NCI-H345 (cell line): Measurements from ENCODE around the gene KDM5B.
"Not testable (repeated sequence)": the region's sequence is repeated elsewhere in the genome, so short reads cannot be mapped to it uniquely, and the experiment has no call there.

Source experiments
- DNase-seq: peaks from one replicate; lab custom pipeline; 2025; lab: John Stamatoyannopoulos, UW

Gene KDM5B

DNA sequence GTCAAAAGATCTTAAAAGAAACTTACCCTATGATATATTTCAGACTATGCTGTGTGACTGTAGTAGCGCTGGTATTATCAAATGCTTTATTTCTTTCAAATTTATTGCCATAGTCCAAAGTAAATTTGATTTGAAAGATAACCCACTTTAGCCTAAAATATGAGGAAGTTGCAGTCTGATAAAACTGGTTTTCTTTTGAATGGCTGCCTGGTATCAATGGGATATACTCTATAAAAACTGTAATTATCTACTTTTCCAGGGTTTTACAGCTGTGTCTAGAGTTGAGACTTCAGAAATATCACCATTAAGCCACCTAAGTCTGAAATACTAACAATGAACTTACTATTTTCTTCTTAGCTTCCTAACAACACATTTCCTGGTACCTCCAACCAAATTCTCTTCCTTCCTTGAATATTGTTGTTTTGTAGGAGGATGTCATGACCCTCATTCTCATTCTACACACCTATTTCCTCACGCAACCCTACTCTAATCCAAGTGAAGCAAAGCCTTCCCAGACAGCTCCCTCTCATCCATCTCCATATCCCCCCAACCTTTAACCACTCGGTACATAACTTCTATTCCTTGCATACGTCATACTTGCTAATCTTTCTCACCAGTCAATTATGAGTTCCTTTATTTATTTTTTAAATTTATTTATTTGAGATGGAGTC lies 17.0 kb downstream of the KDM5B start:
- no peak for DNase-seq

DNA sequence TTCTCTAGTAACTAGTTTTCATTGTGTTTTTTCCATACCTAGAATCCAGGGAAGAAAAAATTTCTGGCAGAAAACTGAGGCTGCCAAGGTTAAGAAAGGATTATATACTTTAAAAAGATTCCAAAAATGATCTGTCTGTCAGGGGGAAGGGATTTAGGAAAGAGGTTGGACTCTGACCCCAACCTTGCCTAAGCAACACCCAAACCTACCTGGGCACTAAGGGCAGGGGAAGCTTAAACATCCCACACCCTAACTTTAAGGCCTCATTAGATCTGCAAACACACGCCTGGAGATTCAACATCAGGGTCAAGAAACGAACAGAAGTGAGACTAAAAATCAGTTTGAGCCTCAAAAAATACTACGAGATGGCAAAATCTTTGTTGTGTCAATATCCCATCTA lies 19.4 kb downstream of the KDM5B start:
- DNase-seq: no peak

DNA sequence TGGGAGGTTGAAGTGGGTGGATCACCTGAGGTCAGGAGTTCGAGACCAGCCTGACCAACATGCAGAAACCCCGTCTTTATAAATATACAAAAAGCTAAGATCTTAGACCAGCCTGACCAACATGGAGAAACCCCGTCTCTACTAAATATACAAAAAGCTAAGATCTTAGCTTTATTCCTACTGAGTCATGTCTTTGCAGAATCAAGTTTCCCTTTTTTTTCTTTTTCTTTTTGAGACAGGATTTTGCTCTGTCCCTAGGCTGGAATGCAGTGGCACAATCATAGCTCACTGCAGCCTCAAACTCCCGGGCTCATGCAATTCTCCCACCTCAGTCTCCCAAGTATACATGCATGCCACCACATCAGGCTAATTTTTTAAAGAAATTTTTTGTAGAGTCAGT lies 21.4 kb downstream of the KDM5B start:
- DNase-seq: no peak

DNA sequence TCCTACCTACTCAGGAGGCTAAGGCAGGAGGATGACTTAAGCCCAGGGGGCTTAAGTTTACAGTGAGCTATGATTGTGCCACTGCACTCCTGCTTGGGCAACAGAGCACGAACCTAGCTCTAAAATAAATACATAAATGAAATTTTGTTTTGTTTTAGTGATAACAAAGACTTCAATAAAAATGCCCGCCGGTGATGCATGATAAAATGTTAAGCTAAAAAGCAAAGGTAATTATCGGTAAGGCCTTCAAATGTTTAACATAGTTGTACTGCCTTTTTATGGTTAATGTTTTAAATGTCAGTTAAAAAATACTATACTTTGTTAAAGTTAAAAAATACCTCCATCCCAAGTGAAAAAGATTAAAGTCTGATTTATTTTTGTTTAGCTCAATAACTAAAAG lies 27.0 kb downstream of the KDM5B start:
- no peak for DNase-seq

DNA sequence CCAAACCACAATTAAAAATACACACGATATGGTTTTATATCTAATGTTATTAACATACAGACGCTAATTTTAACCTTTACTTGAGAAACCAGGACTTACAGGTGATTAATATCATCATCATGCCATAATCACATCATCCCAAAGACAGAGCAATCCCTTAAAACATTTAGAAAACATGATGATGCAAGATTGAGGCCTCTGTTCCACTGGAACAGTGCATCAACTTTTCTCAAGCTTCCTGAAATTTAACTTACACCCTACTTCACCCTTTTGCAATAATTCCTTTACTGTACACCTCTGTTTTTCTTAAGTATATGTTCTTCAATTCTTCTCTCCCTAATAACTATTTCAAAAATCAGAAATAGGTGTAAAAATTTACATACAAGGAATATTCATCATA lies 38.1 kb downstream of the KDM5B start:
- no peak for DNase-seq

DNA sequence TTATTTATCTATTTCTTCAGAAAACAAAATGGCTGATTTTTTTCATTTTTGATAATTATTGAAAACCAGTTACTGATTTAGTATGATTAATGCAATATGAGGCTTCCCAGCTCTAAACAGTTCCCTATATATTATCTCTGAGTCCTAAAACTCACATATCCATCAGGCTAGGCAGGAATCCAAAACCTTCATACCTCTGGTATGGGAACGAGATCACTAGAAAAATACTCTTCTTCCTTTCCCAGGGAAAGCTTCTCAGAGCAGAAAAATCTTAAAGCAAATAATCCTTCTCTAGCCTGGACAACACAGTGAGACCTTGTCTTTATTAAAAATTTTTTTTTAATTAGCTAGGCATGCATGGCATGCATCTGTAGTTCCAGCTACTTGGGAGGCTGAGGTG lies 42.5 kb downstream of the KDM5B start:
- no peak for DNase-seq

DNA sequence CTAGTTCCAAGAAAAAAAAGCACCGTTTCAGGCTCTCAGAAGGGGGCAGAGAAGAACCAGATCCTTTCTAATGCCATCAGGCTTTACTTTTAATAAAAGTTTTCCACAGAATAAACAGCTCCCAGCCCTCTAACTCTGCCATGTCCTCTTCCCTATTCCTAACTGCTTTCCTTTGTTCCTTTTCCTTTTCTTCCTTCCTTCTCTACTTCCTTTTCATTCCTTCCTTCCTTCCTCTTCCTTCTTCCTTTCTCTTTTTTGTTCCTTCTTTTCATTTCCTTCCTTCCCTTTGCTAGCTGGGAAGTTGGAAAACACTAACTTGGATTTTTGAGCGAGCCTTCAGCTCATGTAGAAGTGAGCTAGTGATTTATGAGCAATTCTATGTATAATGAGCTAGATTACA lies 46.2 kb downstream of the KDM5B start:
- no peak for DNase-seq

DNA sequence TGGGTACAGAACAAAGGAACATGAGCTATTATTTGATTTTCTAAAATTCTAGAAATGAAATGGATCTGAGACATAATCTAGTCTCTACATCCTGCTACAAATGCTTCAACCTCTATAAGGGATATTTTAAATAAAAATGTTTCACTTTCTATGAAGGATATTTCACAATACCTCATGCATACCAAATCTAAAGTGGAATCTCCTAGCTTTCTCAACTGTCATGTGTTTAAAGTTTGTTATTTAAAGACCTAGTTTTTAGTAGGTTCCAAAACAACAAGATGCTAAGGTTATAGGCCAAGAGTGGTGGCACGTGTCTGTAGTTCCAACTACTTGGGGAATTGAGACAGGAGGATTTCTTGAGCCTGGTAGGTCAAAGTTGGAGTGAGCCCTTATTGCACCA lies 47.6 kb downstream of the KDM5B start:
- no peak for DNase-seq

DNA sequence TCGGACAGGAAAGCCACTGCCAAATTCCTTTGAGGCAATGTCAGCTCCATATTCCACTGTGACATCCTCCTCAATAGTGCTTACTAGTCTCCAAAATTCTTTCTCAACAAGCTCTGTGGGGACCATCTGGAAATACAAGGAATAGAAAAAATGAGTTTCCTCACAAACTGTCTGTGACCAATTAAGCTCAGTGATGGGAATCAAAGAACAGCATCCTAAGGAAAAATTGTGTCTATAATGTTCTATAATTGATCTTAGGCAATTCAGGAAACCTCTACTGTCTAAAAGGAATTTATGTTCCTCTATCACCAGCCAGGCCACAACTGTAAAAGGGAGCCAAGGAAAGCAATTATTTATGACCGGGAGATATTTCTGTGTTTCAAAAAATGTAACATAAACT lies 51.8 kb downstream of the KDM5B start:
- DNase-seq: no peak

DNA sequence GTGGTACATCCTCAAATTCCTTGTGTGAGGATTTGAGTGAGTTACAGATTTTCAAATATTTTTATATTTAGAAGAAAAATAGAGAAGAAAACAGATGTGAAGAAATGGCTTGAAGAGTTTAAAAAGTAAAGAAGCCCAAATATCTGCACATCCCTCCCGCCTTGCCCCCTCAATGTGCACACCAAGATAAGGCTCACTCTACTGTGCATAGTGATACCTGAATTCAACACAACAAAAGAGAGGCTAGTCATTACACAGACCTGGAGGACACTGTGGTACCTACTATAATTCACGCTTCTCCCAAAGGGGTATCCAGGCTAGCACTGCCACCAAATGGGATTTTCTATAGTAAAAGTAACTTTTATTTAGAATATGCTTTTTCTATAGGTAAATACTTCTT lies 53.9 kb downstream of the KDM5B start:
- no peak for DNase-seq

DNA sequence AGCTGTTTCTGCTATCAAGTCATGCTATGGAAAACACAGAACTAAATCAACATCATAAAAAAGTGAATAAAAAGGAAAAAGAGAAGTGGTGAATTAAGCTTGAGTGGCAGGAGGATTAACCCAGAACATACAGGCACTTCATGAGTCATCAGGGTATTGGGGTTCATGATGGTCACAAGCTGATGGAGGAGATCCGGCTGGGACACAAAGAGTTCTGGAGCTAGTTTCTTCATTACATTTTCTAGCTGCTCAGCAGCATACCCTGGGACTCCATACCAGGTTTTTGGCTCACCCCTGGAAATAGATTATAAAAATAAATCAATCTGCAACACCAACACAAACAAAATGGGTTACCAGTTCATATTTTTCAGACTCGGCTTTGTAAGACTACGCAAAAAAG lies 55.4 kb downstream of the KDM5B start:
- no peak for DNase-seq

DNA sequence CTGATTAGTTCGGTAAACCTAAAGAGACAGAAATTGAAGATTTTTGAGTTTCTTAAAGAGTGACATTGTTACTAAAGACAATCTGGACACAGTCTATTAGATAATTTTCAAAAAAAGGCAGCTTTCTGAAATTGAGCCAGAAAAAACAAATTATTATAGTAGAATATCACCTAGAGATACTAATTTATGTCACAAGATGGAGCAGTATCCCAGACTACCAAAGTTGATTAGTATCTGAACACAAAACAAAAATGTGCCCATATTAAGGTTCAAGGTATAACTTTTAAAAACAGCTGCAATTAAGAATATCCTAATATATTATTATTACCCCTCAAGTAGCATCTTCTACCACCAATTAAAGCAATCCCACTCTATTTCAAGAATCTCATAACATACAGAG lies 57.5 kb downstream of the KDM5B start:
- no peak for DNase-seq

DNA sequence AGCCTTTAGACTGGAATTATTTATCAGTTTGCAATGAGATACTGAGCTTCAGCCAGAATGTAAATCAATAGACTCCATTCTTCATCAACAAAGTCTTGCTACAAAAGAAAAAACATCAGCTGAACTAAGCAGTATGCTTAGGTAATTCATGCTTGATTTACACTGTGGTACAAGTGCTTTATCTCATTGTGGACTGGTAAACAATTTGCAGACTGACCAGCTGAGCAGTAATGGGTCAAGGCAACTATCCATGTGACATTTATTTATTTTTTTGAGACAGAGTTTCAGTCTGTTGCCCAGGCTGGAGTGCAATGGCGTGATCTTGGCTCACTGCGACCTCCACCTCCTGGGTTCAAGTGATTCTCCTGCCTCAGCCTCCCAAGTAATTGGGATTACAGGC lies 58.2 kb downstream of the KDM5B start:
- DNase-seq: no peak

DNA sequence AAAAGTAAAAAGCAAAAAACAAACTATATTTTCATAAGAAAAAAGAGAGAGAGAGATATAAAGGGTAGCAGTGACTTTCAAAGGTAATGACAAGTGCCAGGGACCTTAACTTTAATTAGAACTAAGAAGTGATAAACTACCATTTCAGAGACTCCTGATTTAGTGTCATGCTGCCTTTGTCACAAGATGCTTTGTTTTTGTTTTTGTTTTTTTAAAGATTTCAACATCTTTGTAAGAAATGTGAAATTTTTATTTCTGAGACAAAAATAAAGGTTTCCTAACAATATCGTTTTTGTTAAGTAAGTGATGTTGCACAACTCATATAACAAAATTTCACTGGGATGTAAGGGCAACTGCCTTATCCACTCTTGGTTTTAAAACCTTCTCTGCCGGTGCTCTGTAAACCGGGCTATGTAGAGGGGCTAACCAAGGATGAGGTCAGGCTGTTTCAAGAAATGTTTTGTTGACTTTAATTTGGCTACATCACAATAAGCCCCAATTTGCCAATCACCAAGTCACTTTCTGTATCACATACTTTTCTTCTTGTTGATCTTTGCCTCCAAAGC lies 62.8 kb downstream of the KDM5B start:
- DNase-seq: no peak

DNA sequence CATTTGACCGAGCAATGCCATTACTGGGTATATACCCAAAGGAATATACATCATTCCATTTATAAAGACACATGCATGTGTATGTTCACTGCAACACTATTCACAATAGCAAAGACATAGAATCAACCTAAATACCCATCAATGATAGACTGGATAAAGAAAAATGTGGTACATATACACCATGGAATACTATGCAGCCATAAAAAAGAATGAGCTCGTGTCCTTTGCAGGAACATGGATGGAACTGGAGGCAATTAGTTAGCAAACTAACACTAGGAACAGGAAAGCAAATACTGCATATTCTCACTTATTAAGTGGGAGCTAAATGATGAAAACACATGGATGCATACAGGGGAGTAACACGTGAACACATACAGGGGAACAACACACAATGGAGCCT lies 63.5 kb downstream of the KDM5B start:
- not testable (repeated sequence) for DNase-seq

DNA sequence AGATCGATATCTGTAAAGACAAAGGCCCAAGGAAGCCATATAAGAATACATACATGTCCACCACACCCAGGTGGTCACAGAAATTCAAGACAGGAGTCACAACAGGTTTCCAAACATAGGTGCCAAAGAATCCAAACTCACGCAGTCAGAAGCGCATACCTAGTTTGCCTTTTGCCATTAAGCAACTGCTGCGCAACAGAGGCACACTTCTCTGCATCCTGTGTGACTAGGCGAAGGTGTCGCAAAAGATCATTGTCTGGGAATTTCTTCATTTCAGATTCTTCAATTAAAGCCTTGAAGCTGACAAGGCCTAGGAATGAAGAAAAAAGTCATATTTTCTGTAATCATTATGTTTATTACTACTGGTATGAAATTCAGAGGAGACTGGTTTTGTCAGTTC lies 65.7 kb downstream of the KDM5B start:
- DNase-seq: no peak

DNA sequence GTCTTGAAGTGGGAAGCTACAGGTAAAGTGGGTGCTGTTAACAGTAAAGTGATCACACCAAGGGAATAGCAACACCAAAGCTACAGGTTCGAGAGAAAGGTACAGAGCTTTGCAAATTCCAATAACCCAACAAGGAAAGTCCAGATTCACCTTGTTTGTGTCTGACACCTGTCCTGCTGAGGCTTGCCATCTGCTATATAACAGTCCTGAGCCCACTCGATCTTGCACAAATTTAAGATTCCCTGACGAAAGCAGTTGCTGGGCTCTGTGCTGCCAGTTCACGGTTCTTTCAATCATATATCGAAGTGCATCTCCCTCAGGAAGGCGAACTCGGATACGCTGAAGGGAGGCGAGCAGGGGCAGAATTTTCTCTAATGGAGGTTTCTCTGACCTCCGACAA lies 75.0 kb downstream of the KDM5B start:
- DNase-seq: no peak

DNA sequence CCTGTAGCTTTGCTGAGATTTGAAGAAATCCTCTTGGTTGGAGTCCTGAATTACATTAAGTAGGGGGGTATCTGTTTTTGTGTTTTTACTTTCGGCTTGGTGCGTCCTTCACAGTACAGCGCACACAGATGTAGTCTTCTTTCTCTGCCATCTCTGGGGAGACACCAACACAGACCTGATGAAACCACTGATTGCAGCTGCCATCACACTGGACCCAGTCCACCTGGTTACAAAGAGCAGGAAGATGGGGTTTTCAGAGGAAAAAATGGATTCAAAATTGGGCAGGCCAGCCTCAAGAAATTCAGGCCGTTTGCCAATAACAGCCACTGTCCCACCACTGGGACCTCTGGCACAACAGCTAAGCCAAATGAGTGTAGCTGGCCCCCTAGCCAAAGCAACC lies 79.3 kb downstream of the KDM5B start:
- no peak for DNase-seq

DNA sequence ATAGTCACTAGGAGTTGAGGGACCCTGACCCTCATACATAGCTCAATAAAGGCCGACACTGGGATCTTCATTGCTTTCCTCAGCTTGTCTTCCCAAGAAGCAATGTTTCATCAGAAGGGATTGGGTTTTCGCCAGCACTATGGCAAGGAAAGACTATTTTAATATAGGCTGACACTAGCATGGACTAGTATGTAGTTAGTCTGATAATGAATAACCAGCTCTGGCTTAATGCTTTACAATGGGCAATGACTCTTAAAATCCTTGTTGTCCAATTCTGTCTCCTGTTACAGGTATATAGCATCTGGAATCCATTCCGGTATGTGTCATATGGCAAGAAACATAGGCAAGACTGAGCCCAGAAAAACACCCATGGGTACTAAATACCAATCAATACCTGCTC lies 82.7 kb downstream of the KDM5B start:
- DNase-seq: no peak

DNA sequence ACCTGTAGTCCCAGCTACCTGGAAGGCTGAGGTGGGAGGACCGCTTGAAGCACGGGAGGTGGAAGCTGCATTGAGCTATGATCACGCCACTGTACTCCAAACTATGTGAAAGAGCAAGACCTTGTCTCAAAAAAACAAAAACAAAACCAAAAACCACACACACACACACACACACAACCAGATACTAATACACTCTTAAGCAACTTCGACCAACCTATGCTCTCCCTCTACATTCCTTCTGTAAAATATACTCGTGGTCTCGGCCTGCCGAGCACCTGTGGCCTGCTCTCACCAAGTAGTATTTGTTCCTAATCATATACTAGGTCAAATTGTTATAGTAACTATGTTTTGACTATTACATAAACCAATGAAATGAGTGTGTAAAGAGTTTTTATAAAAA lies 84.5 kb downstream of the KDM5B start:
- DNase-seq: no peak

DNA sequence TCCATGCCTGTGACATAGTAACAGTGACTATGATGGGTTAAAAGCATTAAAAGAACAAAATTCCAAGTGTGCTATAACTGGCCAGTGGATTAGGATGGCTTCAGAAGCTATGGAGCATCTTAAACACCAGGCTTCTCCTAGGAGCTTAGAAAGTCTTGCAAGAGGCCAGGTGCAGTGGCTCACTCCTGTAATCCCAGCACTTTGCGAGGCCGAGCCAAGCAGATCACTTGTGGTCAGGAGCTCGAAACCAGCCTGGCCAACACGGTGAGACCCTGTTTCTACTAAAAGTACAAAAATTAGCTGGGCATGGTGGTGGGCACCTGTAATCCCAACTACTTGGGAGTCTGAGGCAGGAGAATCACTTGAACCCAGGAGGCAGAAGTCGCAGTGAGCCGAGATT lies 85.2 kb downstream of the KDM5B start:
- not testable (repeated sequence) for DNase-seq

DNA sequence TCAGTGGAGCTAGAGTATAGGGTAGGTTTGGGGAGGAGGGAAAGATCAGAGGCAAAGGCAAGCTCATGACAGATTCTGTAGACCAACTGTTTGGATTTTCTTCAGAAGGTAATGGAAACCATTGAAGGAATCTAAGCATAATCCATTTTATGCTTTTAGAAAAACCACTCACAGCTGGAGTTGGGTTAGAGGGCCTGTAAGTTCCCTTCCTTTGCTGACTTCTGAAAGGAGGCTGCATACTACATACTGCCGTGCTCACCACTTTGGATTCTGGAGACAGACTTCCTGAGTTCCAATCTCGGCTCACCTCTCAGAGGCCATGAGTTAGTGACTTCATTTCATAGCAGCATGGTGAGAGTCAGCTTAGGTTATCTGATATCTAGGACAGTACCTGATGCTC lies 91.6 kb downstream of the KDM5B start:
- DNase-seq: no peak

DNA sequence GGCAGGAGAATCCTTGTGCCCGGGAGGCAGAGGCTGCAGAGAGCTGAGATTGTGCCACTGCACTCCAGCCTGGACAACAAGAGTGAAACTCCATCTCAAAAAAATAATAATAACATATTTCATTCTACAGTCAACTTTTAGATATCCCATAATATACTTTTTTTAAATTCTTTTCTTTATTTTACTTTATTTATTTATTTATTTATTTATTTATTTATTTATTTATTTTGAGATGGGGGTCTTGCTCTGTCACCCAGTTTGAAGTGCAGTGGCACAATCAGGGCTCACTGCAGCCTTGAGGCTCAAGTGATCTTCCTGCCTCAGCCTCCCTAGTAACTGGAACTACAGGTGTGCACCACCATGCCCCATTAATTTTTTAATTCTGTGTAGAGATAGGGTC lies 94.0 kb downstream of the KDM5B start:
- DNase-seq: not testable (repeated sequence)

DNA sequence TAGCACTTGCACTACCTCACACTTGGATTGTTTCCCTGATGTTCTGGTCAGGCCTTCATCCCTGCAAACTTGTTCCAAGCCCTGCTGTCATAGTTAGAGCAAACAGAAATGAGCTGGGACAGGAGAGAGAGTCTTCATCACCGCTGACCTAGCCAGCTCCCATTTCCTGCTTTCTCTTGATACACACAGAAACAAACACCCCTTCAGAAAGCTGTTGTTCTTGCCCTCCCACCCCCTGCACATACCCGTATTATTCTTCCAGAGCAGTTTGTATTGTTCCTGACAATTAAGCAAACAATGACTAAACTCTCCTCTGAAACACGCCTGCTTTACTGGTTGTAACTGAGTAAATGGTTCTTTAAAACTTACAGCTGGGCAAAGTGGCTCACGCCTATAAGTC lies 95.1 kb downstream of the KDM5B start:
- DNase-seq: peak; percentile 69
